HCT116 (cell line): ENCODE data around the gene CALD1.

Experiments used
- CEBPB ChIP-seq: IDR thresholded peaks from 2 replicates; pipeline ENCODE4 v1.6.1; 2012; ENCODE audit warnings: low read depth
- EZH2 ChIP-seq: fragments of 200-600 bp; sonication (generic); IDR thresholded peaks from 2 replicates; pipeline ENCODE4 v1.6.1; 2017; ENCODE audit warnings: antibody characterized with exemption, mixed run types
- POLR2AphosphoS5 ChIP-seq: IDR thresholded peaks from 2 replicates; pipeline ENCODE4 v1.6.1; 2011; ENCODE audit warnings: mild to moderate bottlenecking, low read depth, low read length, moderate library complexity
- TF ChIP-seq, protein P1 (sequence below), 3 experiments: fragments of 200-600 bp in 1 of 3; sonication (generic) in 1 of 3; IDR thresholded peaks in 2 of 3; conservative IDR thresholded peaks in 1 of 3; 2 replicates each; pipeline ENCODE4 v1.5.1; 2012 to 2017; ENCODE audit warnings: low read depth in 2 of 3, low read length in 2 of 3, antibody characterized with exemption in 1 of 3, borderline replicate concordance in 1 of 3, control low read depth in 1 of 3, mild to moderate bottlenecking in 1 of 3, mixed read lengths in 1 of 3, mixed run types in 1 of 3, moderate library complexity in 1 of 3; ENCODE audit not compliant: insufficient read depth in 1 of 3
- TF ChIP-seq, protein P2 (sequence below): IDR thresholded peaks from 2 replicates; pipeline ENCODE4 v1.6.1; 2012; ENCODE audit warnings: low read depth

DNA sequence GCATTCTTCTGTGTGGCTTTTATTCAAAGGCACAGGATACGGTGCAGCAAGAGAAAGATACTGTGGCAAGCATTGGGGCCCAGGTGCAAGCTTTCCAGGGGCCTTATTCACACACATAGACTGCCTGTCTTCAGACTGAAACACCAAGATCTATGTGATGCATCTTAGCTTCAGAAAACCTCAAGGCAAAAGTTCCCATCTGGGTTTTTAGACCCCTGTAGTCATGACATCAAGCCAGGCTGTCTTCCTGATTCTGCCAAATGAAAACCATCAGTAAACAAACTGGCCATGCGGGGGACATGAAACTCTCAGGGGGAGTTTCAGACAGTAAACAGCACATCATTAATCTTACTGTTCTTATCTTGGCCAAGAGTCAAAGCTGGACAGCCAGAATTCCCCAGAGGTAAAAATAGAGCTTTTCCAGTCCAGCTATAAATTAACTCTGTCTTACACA is 216.7 kb downstream of the CALD1 start:
- TF ChIP-seq, protein P1, sequence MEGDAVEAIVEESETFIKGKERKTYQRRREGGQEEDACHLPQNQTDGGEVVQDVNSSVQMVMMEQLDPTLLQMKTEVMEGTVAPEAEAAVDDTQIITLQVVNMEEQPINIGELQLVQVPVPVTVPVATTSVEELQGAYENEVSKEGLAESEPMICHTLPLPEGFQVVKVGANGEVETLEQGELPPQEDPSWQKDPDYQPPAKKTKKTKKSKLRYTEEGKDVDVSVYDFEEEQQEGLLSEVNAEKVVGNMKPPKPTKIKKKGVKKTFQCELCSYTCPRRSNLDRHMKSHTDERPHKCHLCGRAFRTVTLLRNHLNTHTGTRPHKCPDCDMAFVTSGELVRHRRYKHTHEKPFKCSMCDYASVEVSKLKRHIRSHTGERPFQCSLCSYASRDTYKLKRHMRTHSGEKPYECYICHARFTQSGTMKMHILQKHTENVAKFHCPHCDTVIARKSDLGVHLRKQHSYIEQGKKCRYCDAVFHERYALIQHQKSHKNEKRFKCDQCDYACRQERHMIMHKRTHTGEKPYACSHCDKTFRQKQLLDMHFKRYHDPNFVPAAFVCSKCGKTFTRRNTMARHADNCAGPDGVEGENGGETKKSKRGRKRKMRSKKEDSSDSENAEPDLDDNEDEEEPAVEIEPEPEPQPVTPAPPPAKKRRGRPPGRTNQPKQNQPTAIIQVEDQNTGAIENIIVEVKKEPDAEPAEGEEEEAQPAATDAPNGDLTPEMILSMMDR (IDR thresholded peaks at IDR 0.05 in 2 of 3, conservative IDR thresholded peaks at IDR 0.05 in 1 of 3; ENCODE audit: borderline replicate concordance in 1 of 3, insufficient read depth in 1 of 3, low read depth in 2 of 3, low read length in 2 of 3) = no peak
- no peak for TF ChIP-seq CEBPB
- TF ChIP-seq, protein P2, sequence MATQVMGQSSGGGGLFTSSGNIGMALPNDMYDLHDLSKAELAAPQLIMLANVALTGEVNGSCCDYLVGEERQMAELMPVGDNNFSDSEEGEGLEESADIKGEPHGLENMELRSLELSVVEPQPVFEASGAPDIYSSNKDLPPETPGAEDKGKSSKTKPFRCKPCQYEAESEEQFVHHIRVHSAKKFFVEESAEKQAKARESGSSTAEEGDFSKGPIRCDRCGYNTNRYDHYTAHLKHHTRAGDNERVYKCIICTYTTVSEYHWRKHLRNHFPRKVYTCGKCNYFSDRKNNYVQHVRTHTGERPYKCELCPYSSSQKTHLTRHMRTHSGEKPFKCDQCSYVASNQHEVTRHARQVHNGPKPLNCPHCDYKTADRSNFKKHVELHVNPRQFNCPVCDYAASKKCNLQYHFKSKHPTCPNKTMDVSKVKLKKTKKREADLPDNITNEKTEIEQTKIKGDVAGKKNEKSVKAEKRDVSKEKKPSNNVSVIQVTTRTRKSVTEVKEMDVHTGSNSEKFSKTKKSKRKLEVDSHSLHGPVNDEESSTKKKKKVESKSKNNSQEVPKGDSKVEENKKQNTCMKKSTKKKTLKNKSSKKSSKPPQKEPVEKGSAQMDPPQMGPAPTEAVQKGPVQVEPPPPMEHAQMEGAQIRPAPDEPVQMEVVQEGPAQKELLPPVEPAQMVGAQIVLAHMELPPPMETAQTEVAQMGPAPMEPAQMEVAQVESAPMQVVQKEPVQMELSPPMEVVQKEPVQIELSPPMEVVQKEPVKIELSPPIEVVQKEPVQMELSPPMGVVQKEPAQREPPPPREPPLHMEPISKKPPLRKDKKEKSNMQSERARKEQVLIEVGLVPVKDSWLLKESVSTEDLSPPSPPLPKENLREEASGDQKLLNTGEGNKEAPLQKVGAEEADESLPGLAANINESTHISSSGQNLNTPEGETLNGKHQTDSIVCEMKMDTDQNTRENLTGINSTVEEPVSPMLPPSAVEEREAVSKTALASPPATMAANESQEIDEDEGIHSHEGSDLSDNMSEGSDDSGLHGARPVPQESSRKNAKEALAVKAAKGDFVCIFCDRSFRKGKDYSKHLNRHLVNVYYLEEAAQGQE = no peak
- no peak for TF ChIP-seq EZH2
- TF ChIP-seq POLR2AphosphoS5 = no peak
